GM12878 (cell line): ENCODE measurements around the gene PLIN3.
"Not testable (repeated sequence)": the region's sequence is repeated elsewhere in the genome, so short reads cannot be mapped to it uniquely, and the experiment has no call there.

ENCODE experiments used
- CREB1 ChIP-seq: IDR thresholded peaks from 2 replicates; pipeline ENCODE4 v1.6.1; 2012; ENCODE audit warnings: low read depth, mild to moderate bottlenecking, inconsistent platforms
- EGR1 ChIP-seq, 2 experiments: IDR thresholded peaks; 1 replicate in 1 of 2; 2 replicates in 1 of 2; pipeline ENCODE4 v1.6.1; 2011 to 2012; ENCODE audit warnings: low read depth in 2 of 2, low read length in 2 of 2, borderline replicate concordance in 1 of 2, mild to moderate bottlenecking in 1 of 2, moderate library complexity in 1 of 2
- EP300 ChIP-seq, 2 experiments: fragments of 150-350 bp in 1 of 2; IDR thresholded peaks; 2 replicates each; pipeline ENCODE4 v1.6.1; 2011 to 2012; ENCODE audit warnings: low read depth in 2 of 2, low read length in 2 of 2, borderline replicate concordance in 1 of 2, improper control_type of control experiment in 1 of 2, inconsistent platforms in 1 of 2; ENCODE audit not compliant: control insufficient read depth in 1 of 2
- EZH2 ChIP-seq: IDR thresholded peaks from 2 replicates; pipeline ENCODE4 v1.6.1; 2012; ENCODE audit warnings: low read depth, mild to moderate bottlenecking, control low read depth, inconsistent platforms, low read length, borderline replicate concordance; ENCODE audit not compliant: control insufficient read depth
- FOS ChIP-seq: IDR thresholded peaks from 3 replicates; pipeline ENCODE4 v1.6.1; 2011; ENCODE audit warnings: borderline replicate concordance; ENCODE audit not compliant: insufficient read length; ENCODE audit errors: extremely low read depth
- FOXK2 ChIP-seq: fragments of 450-650 bp; IDR thresholded peaks from 2 replicates; pipeline ENCODE4 v1.6.1; 2017; ENCODE audit warnings: mild to moderate bottlenecking, moderate library complexity
- MAX ChIP-seq: IDR thresholded peaks from 2 replicates; pipeline ENCODE4 v1.6.1; 2012; ENCODE audit warnings: low read depth, low read length, improper control_type of control experiment
- POLR2A ChIP-seq: IDR thresholded peaks from 2 replicates; pipeline ENCODE4 v1.6.1; 2011; ENCODE audit warnings: low read depth, mild to moderate bottlenecking, low read length
- SP1 ChIP-seq: IDR thresholded peaks from one replicate; pipeline ENCODE4 v1.6.1; 2011; ENCODE audit warnings: low read depth, low read length
- SUZ12 ChIP-seq: fragments of 200-600 bp; sonication (generic); IDR thresholded peaks from one replicate; pipeline ENCODE4 v1.6.1; 2018; ENCODE audit warnings: antibody characterized with exemption, mild to moderate bottlenecking; ENCODE audit not compliant: unreplicated experiment
- ZNF24 ChIP-seq: fragments of 450-650 bp; IDR thresholded peaks from 2 replicates; pipeline ENCODE4 v1.6.1; 2017; ENCODE audit warnings: antibody characterized with exemption, mild to moderate bottlenecking
- TF ChIP-seq, protein P1 (sequence below): IDR thresholded peaks from 2 replicates; pipeline ENCODE4 v1.6.1; 2012; ENCODE audit warnings: mild to moderate bottlenecking, low read depth, low read length
- TF ChIP-seq, protein P2 (sequence below), 3 experiments: IDR thresholded peaks in 2 of 3; conservative IDR thresholded peaks in 1 of 3; 2 replicates each; pipeline ENCODE4 v1.5.1; 2011; ENCODE audit warnings: low read depth in 3 of 3, low read length in 3 of 3, mild to moderate bottlenecking in 3 of 3, control low read depth in 2 of 3, moderate library complexity in 2 of 3, inconsistent platforms in 1 of 3, mixed read lengths in 1 of 3; ENCODE audit not compliant: control insufficient read depth in 2 of 3, insufficient read depth in 1 of 3; ENCODE audit errors: extremely low read depth in 1 of 3

DNA sequence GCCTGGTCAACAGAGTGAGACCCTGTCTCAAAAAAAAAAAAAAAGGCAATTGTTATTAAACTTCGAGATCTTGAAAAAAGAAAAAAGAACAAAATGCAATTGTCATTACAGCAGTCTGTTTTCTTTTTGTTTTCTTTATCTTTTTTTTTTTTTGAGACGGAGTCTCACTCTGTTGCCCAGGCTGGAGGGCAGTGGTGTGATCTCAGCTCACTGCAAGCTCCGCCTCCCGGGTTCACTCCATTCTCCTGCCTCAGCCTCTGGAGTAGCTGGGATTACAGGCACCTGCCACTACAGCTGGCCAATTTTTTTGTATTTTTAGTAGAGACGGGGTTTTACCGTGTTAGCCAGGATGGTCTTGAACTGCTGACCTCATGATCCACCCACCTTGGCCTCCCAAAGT is 15.4 kb upstream of the PLIN3 start:
- TF ChIP-seq EP300 (IDR thresholded peaks at IDR 0.05; ENCODE audit: borderline replicate concordance in 1 of 2, control insufficient read depth in 1 of 2, low read depth in 2 of 2, low read length in 2 of 2); EZH2; CREB1; ZNF24; FOXK2; POLR2A; SP1; SUZ12; MAX; FOS; EGR1 (IDR thresholded peaks at IDR 0.05; ENCODE audit: borderline replicate concordance in 1 of 2, low read depth in 2 of 2, low read length in 2 of 2): not testable (repeated sequence)
- TF ChIP-seq, protein P1, sequence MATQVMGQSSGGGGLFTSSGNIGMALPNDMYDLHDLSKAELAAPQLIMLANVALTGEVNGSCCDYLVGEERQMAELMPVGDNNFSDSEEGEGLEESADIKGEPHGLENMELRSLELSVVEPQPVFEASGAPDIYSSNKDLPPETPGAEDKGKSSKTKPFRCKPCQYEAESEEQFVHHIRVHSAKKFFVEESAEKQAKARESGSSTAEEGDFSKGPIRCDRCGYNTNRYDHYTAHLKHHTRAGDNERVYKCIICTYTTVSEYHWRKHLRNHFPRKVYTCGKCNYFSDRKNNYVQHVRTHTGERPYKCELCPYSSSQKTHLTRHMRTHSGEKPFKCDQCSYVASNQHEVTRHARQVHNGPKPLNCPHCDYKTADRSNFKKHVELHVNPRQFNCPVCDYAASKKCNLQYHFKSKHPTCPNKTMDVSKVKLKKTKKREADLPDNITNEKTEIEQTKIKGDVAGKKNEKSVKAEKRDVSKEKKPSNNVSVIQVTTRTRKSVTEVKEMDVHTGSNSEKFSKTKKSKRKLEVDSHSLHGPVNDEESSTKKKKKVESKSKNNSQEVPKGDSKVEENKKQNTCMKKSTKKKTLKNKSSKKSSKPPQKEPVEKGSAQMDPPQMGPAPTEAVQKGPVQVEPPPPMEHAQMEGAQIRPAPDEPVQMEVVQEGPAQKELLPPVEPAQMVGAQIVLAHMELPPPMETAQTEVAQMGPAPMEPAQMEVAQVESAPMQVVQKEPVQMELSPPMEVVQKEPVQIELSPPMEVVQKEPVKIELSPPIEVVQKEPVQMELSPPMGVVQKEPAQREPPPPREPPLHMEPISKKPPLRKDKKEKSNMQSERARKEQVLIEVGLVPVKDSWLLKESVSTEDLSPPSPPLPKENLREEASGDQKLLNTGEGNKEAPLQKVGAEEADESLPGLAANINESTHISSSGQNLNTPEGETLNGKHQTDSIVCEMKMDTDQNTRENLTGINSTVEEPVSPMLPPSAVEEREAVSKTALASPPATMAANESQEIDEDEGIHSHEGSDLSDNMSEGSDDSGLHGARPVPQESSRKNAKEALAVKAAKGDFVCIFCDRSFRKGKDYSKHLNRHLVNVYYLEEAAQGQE, result not testable (repeated sequence)
- TF ChIP-seq, protein P2, sequence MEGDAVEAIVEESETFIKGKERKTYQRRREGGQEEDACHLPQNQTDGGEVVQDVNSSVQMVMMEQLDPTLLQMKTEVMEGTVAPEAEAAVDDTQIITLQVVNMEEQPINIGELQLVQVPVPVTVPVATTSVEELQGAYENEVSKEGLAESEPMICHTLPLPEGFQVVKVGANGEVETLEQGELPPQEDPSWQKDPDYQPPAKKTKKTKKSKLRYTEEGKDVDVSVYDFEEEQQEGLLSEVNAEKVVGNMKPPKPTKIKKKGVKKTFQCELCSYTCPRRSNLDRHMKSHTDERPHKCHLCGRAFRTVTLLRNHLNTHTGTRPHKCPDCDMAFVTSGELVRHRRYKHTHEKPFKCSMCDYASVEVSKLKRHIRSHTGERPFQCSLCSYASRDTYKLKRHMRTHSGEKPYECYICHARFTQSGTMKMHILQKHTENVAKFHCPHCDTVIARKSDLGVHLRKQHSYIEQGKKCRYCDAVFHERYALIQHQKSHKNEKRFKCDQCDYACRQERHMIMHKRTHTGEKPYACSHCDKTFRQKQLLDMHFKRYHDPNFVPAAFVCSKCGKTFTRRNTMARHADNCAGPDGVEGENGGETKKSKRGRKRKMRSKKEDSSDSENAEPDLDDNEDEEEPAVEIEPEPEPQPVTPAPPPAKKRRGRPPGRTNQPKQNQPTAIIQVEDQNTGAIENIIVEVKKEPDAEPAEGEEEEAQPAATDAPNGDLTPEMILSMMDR (IDR thresholded peaks at IDR 0.05 in 2 of 3, conservative IDR thresholded peaks at IDR 0.05 in 1 of 3; ENCODE audit: control insufficient read depth in 2 of 3, extremely low read depth in 1 of 3, insufficient read depth in 1 of 3, low read depth in 3 of 3, low read length in 3 of 3), result not testable (repeated sequence)
